Liver (tissue), 9 donors: Measurements from ENCODE around the gene TNS1. TPM values are rescaled to one million over a fixed set of nuclear protein-coding genes. Genes with fewer than 3 reads are reported as not detected.

Source experiments
- DNase-seq: peaks from one replicate; pipeline ENCODE4 v3.0.0-alpha.2; 2017; ENCODE audit warnings: low spot score
- H3K27ac ChIP-seq, 2 donors: one replicate each; pipeline ENCODE4 v1.7.0; 2013; ENCODE audit warnings: inconsistent platforms in 2 of 2, low read length in 2 of 2, control low read depth in 1 of 2, low read depth in 1 of 2, mild to moderate bottlenecking in 1 of 2
- H3K27me3 ChIP-seq, 4 donors: one replicate each; pipeline versions ENCODE4 v1.6.1 to v1.7.0; 2013; ENCODE audit warnings: low read length in 3 of 4, inconsistent platforms in 1 of 4, mild to moderate bottlenecking in 1 of 4, moderate library complexity in 1 of 4; ENCODE audit not compliant: control insufficient read depth in 4 of 4, insufficient read depth in 4 of 4
- H3K36me3 ChIP-seq, 4 donors: one replicate each; pipeline versions ENCODE4 v1.6.1 to v1.7.0; 2013; ENCODE audit warnings: low read length in 3 of 4, mild to moderate bottlenecking in 3 of 4, low read depth in 1 of 4, moderate library complexity in 1 of 4; ENCODE audit not compliant: control insufficient read depth in 4 of 4, insufficient read depth in 3 of 4
- H3K4me1 ChIP-seq, 4 donors: one replicate each; pipeline versions ENCODE4 v1.6.1 to v1.7.0; 2013; ENCODE audit warnings: low read length in 3 of 4, mild to moderate bottlenecking in 3 of 4, moderate library complexity in 1 of 4; ENCODE audit not compliant: control insufficient read depth in 4 of 4, insufficient read depth in 4 of 4
- H3K4me3 ChIP-seq, 3 donors: one replicate each; pipeline versions ENCODE4 v1.6.1 to v1.7.0; 2013; ENCODE audit warnings: low read length in 3 of 3, control low read depth in 1 of 3, low read depth in 1 of 3, mild to moderate bottlenecking in 1 of 3
- H3K9ac ChIP-seq, 2 donors: one replicate each; pipeline ENCODE4 v1.7.0; 2013; ENCODE audit warnings: low read length in 2 of 2, mild to moderate bottlenecking in 2 of 2, moderate library complexity in 2 of 2, control low read depth in 1 of 2, low read depth in 1 of 2
- H3K9me3 ChIP-seq, 4 donors: one replicate each; pipeline versions ENCODE4 v1.6.1 to v1.7.0; 2013; ENCODE audit warnings: low read length in 3 of 4; ENCODE audit not compliant: control insufficient read depth in 4 of 4
- EGR1 ChIP-seq, 2 donors: IDR thresholded peaks; 2 replicates each; pipeline ENCODE4 v1.6.1; 2016 to 2018; ENCODE audit warnings: antibody characterized with exemption in 2 of 2, low read depth in 2 of 2
- FOXA1 ChIP-seq: IDR thresholded peaks from 2 replicates; pipeline ENCODE4 v1.6.1; 2016; ENCODE audit warnings: antibody characterized with exemption
- FOXA2 ChIP-seq: IDR thresholded peaks from 2 replicates; pipeline ENCODE4 v1.6.1; 2016; ENCODE audit warnings: antibody characterized with exemption
- GABPA ChIP-seq, 2 donors: IDR thresholded peaks in 1 of 2; conservative IDR thresholded peaks in 1 of 2; 2 replicates each; pipeline ENCODE4 v1.6.1; 2016; ENCODE audit warnings: antibody characterized with exemption in 2 of 2, mild to moderate bottlenecking in 1 of 2, moderate library complexity in 1 of 2
- HNF4A ChIP-seq, 2 donors: conservative IDR thresholded peaks; 2 replicates each; pipeline ENCODE4 v1.6.1; 2016; ENCODE audit warnings: antibody characterized with exemption in 2 of 2, mild to moderate bottlenecking in 2 of 2
- HNF4G ChIP-seq: IDR thresholded peaks from 2 replicates; pipeline ENCODE4 v1.6.1; 2016; ENCODE audit warnings: antibody characterized with exemption
- JUND ChIP-seq, 2 donors: IDR thresholded peaks; 2 replicates each; pipeline ENCODE4 v1.6.1; 2016; ENCODE audit warnings: antibody characterized with exemption in 2 of 2
- NR2F2 ChIP-seq: IDR thresholded peaks from 2 replicates; pipeline ENCODE4 v1.6.1; 2016; ENCODE audit warnings: antibody characterized with exemption
- RAD21 ChIP-seq, 2 donors: IDR thresholded peaks; 2 replicates each; pipeline ENCODE4 v1.6.1; 2016; ENCODE audit warnings: antibody characterized with exemption in 2 of 2, mild to moderate bottlenecking in 2 of 2
- RXRA ChIP-seq, 2 donors: IDR thresholded peaks; 2 replicates each; pipeline ENCODE4 v1.6.1; 2017 to 2018; ENCODE audit warnings: antibody characterized with exemption in 2 of 2, mild to moderate bottlenecking in 1 of 2
- SP1 ChIP-seq: IDR thresholded peaks from 2 replicates; pipeline ENCODE4 v1.6.1; 2018; ENCODE audit warnings: antibody characterized with exemption, mild to moderate bottlenecking
- TAF1 ChIP-seq: conservative IDR thresholded peaks from 2 replicates; pipeline ENCODE4 v1.6.1; 2016; ENCODE audit warnings: antibody characterized with exemption, mild to moderate bottlenecking
- YY1 ChIP-seq: IDR thresholded peaks from 2 replicates; pipeline ENCODE4 v1.6.1; 2016; ENCODE audit warnings: antibody characterized with exemption, mild to moderate bottlenecking
- WGBS: extraction: QIAGEN DNeasy Blood & Tissue Kit; methylation state at CpG from one replicate; pipeline ENCODE4 v1.1.7; 2013; 5-methylcytosine and 5-hydroxymethylcytosine counted together
- polyA plus RNA-seq, 2 donors: library from polyadenylated mRNA; stranded (reverse) in 1 of 2; unstranded in 1 of 2; fragments of 200-250 nt in 1 of 2; fragments of >200 nt in 1 of 2; fragmentation: Nextera tagmentation in 1 of 2; extraction: Ambion mirVana in 1 of 2; gene quantifications; one replicate each; pipeline versions ENCODE4 v1.2.1 to v1.2.3, GENCODE V29; 2013 to 2015
- total RNA-seq, 2 donors: library from RNA; depleted of rRNA; stranded (reverse); fragments of >200 nt; gene quantifications; one replicate each; pipeline ENCODE4 v1.2.3, GENCODE V29; 2014
- TF ChIP-seq, protein P1 (sequence below): fragments of 150-350 bp; IDR thresholded peaks from 2 replicates; pipeline ENCODE4 v1.5.1; 2017; ENCODE audit warnings: improper control_type of control experiment, low read depth, low read length; ENCODE audit not compliant: missing input control
- TF ChIP-seq, protein P2 (sequence below): IDR thresholded peaks from 2 replicates; pipeline ENCODE4 v1.6.1; 2016; ENCODE audit warnings: antibody characterized with exemption
- TF ChIP-seq, protein P3 (sequence below): IDR thresholded peaks from 2 replicates; pipeline ENCODE4 v1.6.1; 2016; ENCODE audit warnings: antibody characterized with exemption
- TF ChIP-seq, protein P4 (sequence below): IDR thresholded peaks from 2 replicates; pipeline ENCODE4 v1.6.1; 2016; ENCODE audit warnings: antibody characterized with exemption, mild to moderate bottlenecking
- TF ChIP-seq, protein P5 (sequence below): IDR thresholded peaks from 2 replicates; pipeline ENCODE4 v1.6.1; 2016; ENCODE audit warnings: antibody characterized with exemption
- donor health status: healthy.
- donor health status: healthy.
- donor health status: healthy.
- donor health status: healthy.
- donor health status: healthy.

Gene TNS1
- total and polyA plus RNA-seq, 4 donors = 16.3 to 128 (median 57.3) TPM

DNA sequence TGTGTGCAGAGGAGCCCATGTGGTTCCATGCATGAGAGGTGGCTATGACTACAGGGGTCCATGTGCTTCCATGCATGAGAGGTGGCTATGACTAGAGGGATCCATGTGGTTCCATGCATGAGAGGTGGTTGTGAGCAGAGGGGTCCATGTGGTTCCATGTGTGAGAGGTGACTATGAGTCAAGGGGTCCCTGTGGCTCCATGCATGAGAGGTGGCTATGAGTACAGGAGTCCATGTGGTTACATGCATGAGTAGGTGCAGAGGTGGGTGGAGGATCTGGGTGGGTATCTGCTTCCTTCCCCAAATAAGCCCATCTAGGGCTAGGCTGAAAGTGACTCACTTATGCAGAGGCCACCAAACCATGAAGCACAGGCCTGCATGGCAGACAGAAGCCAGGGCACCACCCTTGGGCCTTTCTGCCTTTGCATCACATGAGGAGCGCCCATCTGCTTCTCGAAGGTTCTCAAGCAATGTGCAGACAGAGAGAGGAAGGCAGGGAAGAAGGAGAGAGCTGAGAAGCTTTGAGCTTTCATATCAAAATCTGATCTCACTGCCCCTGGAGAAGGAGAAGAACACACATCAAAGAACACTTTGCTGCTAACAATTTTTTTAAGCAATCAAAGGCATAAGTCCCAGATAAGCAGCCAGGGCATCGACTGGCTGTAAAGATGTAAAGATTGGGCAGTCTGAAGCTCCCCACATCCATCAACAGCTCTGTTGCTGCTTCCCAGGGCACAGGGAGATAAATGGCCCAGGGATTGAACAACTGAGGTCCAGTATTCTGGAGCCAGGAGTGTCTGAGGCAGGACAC is 137.6 kb downstream of the TNS1 start:
- Histone ChIP-seq H3K4me1 (peaks cover 0 to 9% (median 3%) of the 10 kb centered on the region in 4 donors), H3K27me3 (no peaks in the 10 kb centered on the region), H3K27ac (no peak overlapping the region), H3K9ac (no peak overlapping the region), H3K9me3 (no peaks in the 10 kb centered on the region), H3K4me3 (no peak overlapping the region), H3K36me3 (peaks cover 18 to 85% (median 61%) of the 10 kb centered on the region in 4 donors)
- no peak for DNase-seq
- WGBS = 84% methylated on average over 3 of the region's 3 CpGs
- TF ChIP-seq, protein P1, sequence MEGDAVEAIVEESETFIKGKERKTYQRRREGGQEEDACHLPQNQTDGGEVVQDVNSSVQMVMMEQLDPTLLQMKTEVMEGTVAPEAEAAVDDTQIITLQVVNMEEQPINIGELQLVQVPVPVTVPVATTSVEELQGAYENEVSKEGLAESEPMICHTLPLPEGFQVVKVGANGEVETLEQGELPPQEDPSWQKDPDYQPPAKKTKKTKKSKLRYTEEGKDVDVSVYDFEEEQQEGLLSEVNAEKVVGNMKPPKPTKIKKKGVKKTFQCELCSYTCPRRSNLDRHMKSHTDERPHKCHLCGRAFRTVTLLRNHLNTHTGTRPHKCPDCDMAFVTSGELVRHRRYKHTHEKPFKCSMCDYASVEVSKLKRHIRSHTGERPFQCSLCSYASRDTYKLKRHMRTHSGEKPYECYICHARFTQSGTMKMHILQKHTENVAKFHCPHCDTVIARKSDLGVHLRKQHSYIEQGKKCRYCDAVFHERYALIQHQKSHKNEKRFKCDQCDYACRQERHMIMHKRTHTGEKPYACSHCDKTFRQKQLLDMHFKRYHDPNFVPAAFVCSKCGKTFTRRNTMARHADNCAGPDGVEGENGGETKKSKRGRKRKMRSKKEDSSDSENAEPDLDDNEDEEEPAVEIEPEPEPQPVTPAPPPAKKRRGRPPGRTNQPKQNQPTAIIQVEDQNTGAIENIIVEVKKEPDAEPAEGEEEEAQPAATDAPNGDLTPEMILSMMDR = no peak
- TF ChIP-seq HNF4G = no peak
- no peak for TF ChIP-seq GABPA (IDR thresholded peaks at IDR 0.05 in 1 of 2, conservative IDR thresholded peaks at IDR 0.05 in 1 of 2)
- TF ChIP-seq, protein P2, sequence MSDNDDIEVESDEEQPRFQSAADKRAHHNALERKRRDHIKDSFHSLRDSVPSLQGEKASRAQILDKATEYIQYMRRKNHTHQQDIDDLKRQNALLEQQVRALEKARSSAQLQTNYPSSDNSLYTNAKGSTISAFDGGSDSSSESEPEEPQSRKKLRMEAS = no peak
- TF ChIP-seq EGR1 (IDR thresholded peaks at IDR 0.05; ENCODE audit: low read depth in 2 of 2) = no peak
- TF ChIP-seq, protein P3, sequence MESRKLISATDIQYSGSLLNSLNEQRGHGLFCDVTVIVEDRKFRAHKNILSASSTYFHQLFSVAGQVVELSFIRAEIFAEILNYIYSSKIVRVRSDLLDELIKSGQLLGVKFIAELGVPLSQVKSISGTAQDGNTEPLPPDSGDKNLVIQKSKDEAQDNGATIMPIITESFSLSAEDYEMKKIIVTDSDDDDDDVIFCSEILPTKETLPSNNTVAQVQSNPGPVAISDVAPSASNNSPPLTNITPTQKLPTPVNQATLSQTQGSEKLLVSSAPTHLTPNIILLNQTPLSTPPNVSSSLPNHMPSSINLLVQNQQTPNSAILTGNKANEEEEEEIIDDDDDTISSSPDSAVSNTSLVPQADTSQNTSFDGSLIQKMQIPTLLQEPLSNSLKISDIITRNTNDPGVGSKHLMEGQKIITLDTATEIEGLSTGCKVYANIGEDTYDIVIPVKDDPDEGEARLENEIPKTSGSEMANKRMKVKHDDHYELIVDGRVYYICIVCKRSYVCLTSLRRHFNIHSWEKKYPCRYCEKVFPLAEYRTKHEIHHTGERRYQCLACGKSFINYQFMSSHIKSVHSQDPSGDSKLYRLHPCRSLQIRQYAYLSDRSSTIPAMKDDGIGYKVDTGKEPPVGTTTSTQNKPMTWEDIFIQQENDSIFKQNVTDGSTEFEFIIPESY = no peak

DNA sequence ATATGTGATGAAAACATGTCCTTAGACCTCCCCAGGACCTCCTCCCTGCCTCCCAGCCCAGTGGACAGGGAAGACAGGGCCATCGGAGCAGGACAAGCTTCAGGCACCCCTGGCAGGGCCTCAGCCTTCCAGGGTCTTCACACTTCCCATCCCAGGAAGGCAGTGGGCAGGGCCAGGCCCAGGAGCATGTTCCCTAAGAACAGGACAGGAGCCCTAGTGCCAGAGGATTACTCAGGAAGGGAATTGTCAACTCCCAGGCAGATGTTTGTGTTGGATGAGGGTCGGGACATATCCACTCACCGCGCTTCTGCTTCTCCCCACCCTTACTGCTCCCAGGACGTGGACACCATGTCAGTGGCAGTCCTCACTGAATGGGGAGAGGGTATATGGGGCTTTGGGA is 138.9 kb downstream of the TNS1 start:
- Histone ChIP-seq H3K9ac (no peak overlapping the region), H3K4me3 (no peak overlapping the region), H3K4me1 (peaks cover 0 to 5% (median 1%) of the 10 kb centered on the region in 4 donors), H3K36me3 (peaks cover 16 to 82% (median 68%) of the 10 kb centered on the region in 4 donors), H3K27ac (no peak overlapping the region), H3K9me3 (no peaks in the 10 kb centered on the region), H3K27me3 (no peaks in the 10 kb centered on the region)
- TF ChIP-seq, protein P3 = no peak
- no peak for TF ChIP-seq FOXA1
- TF ChIP-seq, protein P2 = no peak
- TF ChIP-seq EGR1 (IDR thresholded peaks at IDR 0.05; ENCODE audit: low read depth in 2 of 2) = no peak
- no peak for TF ChIP-seq GABPA (IDR thresholded peaks at IDR 0.05 in 1 of 2, conservative IDR thresholded peaks at IDR 0.05 in 1 of 2)
- TF ChIP-seq RXRA (IDR thresholded peaks at IDR 0.05) = no peak
- no peak for TF ChIP-seq NR2F2
- TF ChIP-seq, protein P4, sequence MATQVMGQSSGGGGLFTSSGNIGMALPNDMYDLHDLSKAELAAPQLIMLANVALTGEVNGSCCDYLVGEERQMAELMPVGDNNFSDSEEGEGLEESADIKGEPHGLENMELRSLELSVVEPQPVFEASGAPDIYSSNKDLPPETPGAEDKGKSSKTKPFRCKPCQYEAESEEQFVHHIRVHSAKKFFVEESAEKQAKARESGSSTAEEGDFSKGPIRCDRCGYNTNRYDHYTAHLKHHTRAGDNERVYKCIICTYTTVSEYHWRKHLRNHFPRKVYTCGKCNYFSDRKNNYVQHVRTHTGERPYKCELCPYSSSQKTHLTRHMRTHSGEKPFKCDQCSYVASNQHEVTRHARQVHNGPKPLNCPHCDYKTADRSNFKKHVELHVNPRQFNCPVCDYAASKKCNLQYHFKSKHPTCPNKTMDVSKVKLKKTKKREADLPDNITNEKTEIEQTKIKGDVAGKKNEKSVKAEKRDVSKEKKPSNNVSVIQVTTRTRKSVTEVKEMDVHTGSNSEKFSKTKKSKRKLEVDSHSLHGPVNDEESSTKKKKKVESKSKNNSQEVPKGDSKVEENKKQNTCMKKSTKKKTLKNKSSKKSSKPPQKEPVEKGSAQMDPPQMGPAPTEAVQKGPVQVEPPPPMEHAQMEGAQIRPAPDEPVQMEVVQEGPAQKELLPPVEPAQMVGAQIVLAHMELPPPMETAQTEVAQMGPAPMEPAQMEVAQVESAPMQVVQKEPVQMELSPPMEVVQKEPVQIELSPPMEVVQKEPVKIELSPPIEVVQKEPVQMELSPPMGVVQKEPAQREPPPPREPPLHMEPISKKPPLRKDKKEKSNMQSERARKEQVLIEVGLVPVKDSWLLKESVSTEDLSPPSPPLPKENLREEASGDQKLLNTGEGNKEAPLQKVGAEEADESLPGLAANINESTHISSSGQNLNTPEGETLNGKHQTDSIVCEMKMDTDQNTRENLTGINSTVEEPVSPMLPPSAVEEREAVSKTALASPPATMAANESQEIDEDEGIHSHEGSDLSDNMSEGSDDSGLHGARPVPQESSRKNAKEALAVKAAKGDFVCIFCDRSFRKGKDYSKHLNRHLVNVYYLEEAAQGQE = no peak
- no peak for TF ChIP-seq TAF1
- TF ChIP-seq, protein P1 = no peak
- no peak for TF ChIP-seq YY1
- TF ChIP-seq JUND (IDR thresholded peaks at IDR 0.05) = no peak
- TF ChIP-seq, protein P5, sequence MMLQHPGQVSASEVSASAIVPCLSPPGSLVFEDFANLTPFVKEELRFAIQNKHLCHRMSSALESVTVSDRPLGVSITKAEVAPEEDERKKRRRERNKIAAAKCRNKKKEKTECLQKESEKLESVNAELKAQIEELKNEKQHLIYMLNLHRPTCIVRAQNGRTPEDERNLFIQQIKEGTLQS = no peak
- no peak for TF ChIP-seq FOXA2
- TF ChIP-seq HNF4A (conservative IDR thresholded peaks at IDR 0.05) = no peak
- TF ChIP-seq RAD21 (IDR thresholded peaks at IDR 0.05) = no peak
- no peak for TF ChIP-seq HNF4G
- no peak for TF ChIP-seq SP1
- 90% methylated on average over 5 of the region's 5 CpGs for WGBS
- DNase-seq = no peak
